Rectal smooth muscle tissue (tissue), 1 donor: ENCODE measurements around the gene SIAH1.
"Not testable (repeated sequence)": the region's sequence is repeated elsewhere in the genome, so short reads cannot be mapped to it uniquely, and the experiment has no call there.

Experiments used
- H3K27ac ChIP-seq: one replicate; pipeline ENCODE4 v1.7.0; 2013; ENCODE audit warnings: low read depth, low read length, inconsistent platforms
- H3K27me3 ChIP-seq: one replicate; pipeline ENCODE4 v1.7.0; 2013; ENCODE audit warnings: low read length; ENCODE audit not compliant: control insufficient read depth, insufficient read depth
- H3K36me3 ChIP-seq: one replicate; pipeline ENCODE4 v1.7.0; 2013; ENCODE audit warnings: low read length; ENCODE audit not compliant: control insufficient read depth, insufficient read depth
- H3K4me1 ChIP-seq: one replicate; pipeline ENCODE4 v1.7.0; 2013; ENCODE audit warnings: low read length; ENCODE audit not compliant: control insufficient read depth, insufficient read depth
- H3K4me3 ChIP-seq: one replicate; pipeline ENCODE4 v1.7.0; 2013; ENCODE audit warnings: low read length
- H3K9ac ChIP-seq: one replicate; pipeline ENCODE4 v1.7.0; 2013; ENCODE audit warnings: low read length

The SIAH1 gene

GRCh38 chr16:48354877-48355855 is 30.0 kb downstream of the SIAH1 start:
- peaks cover 15% of the 10 kb centered on the region for H3K36me3 ChIP-seq
- H3K27me3 ChIP-seq: no peaks in the 10 kb centered on the region
- no peaks in the 10 kb centered on the region for H3K4me1 ChIP-seq
- H3K27ac ChIP-seq: no peak overlapping the region
- H3K9ac ChIP-seq: no peak overlapping the region
- H3K4me3 ChIP-seq: no peak overlapping the region

DNA sequence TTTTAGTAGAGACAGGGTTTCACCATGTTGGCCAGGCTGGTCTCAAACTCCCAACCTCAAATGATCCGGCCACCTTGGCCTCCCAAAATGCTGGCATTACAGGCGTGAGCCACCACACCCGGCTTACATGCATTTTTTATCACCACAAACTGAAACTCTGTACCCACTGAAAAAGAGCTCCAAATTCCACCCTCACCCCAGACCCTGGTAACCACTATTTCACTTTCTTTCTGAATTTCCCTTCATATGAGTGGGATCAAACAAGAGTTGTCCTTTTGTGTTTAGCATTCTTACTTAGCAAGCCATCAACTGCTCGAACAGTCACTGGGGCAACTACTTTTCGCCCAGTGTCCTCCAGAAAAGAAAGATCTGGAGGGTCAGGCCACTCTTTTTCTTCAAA is 30.8 kb downstream of the SIAH1 start:
- not testable (repeated sequence) for H3K4me3 ChIP-seq, H3K9ac ChIP-seq, H3K27me3 ChIP-seq, H3K4me1 ChIP-seq, H3K27ac ChIP-seq
- H3K36me3 ChIP-seq: peaks cover 17% of the 10 kb centered on the region

DNA sequence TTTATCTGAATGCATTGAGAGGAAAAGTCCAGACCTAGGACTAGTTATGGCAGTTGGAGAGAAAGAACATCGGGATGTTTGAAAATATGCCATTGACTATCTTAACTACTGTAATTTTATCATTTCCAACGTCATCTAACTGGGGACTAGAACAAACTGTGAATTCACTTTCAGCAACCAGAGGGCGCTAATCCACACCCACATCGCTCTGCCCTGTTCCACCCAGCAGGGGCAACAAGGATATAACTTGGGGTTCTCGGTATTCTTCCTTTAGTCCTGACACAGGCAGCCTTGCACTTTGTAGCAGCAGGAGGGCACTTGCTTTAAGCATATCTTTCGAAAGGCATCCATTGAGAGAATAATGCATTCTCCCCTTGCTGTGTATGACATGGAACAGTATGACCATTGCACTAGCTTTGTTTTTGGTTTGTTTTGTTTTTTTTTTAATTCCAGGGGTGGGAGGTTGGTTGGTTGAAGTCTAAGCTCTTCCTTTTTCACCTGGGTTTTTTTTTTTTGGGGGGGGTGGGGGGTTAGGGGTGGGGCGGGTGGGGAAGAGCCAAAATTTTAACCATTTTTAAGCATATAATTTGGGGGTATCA is 31.5 kb downstream of the SIAH1 start:
- H3K36me3 ChIP-seq: peaks cover 17% of the 10 kb centered on the region
- no peak overlapping the region for H3K27ac ChIP-seq
- no peak overlapping the region for H3K9ac ChIP-seq

DNA sequence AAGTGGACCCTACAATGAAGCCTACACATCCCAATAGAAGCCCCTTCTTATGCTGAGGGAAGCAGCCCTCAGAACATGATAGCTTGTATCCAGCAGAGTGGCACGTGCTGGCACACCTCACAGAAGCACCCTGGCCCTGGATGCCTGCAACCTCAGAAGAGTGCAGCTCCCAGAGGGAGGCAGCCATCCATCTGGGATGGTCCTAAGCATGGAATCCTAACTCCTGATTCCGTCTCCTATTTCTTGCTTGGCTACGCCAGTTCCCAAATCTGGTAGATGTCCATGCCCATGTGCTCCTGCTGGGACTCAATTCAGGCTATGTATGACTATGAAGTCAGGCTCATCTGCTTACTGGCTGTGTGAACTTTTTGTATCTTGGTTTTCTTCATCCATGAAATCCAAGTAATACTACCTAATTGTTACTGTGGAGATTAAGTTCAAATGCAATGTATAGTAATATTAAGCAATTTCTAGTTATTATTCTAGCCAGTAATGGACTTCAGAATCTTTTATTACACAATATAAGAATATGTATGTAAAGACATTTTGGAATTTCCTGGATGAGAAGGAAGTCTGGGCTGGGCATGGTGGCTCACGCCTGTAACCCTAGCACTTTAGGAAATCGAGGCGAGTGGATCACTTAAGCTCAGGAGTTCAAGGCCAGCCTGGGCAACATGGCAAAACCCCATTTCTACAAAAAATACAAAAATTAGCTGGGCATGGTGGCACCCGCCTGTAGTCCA is 32.4 kb downstream of the SIAH1 start:
- H3K36me3 ChIP-seq: peaks cover 20% of the 10 kb centered on the region

More for the DNA sequence above, 31.5 kb downstream of the SIAH1 start:
- Histone ChIP-seq H3K27me3 (no peaks in the 10 kb centered on the region), H3K4me1 (no peaks in the 10 kb centered on the region), H3K4me3 (no peak overlapping the region)

DNA sequence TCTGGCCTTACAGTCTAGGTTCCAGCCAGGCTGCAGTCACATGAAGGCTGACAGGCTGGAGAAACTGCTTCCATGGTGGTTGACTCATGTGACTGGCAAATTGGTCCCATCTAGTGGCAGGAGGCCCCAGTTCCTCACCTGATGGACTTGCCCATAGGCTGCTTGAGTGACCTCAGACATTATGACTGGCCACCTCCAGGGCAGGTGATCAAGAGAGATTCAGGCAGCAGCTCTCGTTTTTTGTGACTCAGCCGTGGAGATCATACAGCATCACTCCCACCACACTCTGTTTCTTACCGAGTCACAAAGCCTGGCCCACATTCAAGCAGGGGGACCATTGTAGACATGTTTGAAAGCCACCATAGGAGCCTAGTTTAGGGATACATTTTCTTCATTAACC is 34.5 kb downstream of the SIAH1 start:
- H3K36me3 ChIP-seq: peaks cover 23% of the 10 kb centered on the region
- H3K27me3 ChIP-seq: no peaks in the 10 kb centered on the region
- no peak overlapping the region for H3K9ac ChIP-seq
- H3K4me3 ChIP-seq: no peak overlapping the region
- H3K4me1 ChIP-seq: no peaks in the 10 kb centered on the region
- H3K27ac ChIP-seq: no peak overlapping the region

More for the DNA sequence above, 32.4 kb downstream of the SIAH1 start:
- H3K27ac ChIP-seq: no peak overlapping the region
- no peaks in the 10 kb centered on the region for H3K4me1 ChIP-seq
- H3K9ac ChIP-seq: no peak overlapping the region
- H3K4me3 ChIP-seq: no peak overlapping the region
- H3K27me3 ChIP-seq: no peaks in the 10 kb centered on the region

DNA sequence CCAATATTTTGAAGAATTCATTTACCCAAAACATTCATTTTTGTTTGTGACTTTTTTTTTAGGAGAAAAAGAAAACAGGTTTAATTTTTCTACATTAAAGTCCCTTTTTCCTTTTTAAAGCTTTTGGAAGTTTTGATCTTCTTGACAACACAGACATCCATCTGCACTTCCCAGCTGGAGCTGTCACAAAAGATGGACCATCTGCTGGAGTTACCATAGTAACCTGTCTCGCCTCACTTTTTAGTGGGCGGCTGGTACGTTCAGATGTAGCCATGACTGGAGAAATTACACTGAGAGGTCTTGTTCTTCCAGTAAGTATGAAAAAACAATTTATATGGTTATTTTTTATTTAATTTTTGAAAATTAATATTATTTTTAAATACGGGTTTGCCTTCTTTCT is 37.2 kb downstream of the SIAH1 start:
- no peaks in the 10 kb centered on the region for H3K27me3 ChIP-seq
- H3K9ac ChIP-seq: no peak overlapping the region
- no peak overlapping the region for H3K4me3 ChIP-seq
- peaks cover 23% of the 10 kb centered on the region for H3K36me3 ChIP-seq
- no peak overlapping the region for H3K27ac ChIP-seq
- no peaks in the 10 kb centered on the region for H3K4me1 ChIP-seq

DNA sequence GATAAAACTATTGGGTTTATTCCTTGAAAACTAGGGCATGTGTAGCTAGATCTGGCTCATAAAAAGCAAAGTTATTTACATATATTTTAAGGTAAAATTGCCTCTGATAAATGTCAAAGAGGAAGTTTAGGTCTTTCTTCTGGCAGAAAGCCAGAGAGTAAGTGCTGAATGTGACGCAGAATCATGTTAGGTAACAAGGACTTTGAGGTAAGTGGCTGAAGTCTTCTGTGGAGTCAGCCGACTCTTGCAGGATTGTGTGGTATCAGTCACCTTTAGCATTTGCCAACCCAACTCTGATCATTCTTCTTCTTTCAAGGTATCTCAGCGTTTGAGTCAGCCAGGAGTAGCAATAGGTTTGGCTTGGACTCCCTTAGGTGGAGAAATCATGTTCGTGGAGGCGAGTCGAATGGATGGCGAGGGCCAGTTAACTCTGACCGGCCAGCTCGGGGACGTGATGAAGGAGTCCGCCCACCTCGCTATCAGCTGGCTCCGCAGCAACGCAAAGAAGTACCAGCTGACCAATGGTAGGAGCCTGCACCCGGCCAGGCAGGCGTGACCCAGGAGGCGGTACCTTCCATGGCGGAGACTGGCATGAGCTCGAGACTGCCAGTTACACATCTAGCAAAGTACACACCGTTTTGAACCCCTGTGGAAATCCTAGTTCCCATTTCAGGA is 37.9 kb downstream of the SIAH1 start:
- Histone ChIP-seq H3K4me3 (no peak overlapping the region), H3K36me3 (peaks cover 24% of the 10 kb centered on the region), H3K4me1 (no peaks in the 10 kb centered on the region), H3K27ac (no peak overlapping the region), H3K27me3 (no peaks in the 10 kb centered on the region), H3K9ac (no peak overlapping the region)

DNA sequence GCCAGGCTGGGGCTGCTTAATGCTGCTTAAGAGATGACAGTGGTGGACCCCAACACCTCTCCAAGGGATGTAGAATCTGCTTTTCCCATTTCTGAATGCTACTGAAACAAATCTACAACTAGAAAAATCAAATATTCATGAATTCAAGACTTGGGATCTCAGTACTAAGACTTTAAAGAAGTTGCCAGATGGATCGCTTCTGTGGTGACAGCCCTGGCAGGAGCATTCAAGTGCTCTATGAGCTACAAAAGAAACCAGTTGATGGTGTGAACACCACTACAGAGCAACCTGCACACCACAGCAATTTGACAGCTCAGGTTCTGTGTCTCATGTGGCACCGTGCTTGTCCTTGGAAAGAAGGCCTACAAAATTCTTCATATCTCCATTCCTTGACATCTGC is 42.6 kb downstream of the SIAH1 start:
- no peaks in the 10 kb centered on the region for H3K27me3 ChIP-seq

DNA sequence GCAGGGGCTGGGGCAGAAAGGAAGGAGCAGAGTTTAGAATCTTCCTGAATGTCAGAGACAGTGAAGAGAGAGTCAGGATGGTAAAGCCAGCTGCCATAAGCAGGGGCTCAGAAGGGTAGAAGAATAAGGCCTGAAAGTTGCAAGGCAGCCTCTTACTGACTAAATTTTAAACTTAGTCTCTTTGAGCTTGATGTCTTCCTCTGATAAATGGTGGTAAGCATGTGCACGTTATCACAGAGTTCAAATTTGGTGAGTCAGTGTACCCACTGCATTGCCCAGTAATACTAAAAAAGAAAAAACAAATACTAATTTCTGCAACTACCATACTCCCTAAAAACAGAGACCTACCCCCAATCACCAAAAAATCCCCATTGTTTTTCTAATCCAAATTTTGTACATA is 45.2 kb downstream of the SIAH1 start:
- no peaks in the 10 kb centered on the region for H3K27me3 ChIP-seq
- H3K4me3 ChIP-seq: no peak overlapping the region
- no peaks in the 10 kb centered on the region for H3K4me1 ChIP-seq
- H3K36me3 ChIP-seq: peaks cover 6% of the 10 kb centered on the region
- H3K27ac ChIP-seq: no peak overlapping the region
- H3K9ac ChIP-seq: no peak overlapping the region

More for the DNA sequence above, 42.6 kb downstream of the SIAH1 start:
- Histone ChIP-seq H3K27ac (no peak overlapping the region), H3K4me1 (no peaks in the 10 kb centered on the region), H3K4me3 (no peak overlapping the region), H3K36me3 (peaks cover 7% of the 10 kb centered on the region), H3K9ac (no peak overlapping the region)

DNA sequence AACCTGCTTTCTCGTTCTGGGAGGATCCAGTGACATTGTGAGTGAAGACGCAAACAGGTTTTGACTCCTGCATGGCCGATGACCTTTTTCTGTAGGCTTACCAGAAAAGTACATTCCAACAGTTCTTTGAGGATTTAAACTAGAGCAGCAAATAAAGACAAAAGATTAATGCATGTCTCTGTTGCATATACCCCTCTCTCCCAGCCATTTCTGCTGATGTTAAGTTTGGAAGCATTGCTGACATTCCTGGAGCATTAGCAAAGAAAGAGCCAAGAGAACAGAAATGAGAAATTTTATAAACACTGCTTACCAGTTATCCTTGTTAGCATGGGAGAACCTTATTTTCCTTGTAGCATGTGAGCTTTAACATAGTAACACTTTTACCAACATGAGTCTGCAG is 49.3 kb downstream of the SIAH1 start:
- Histone ChIP-seq H3K27me3 (no peaks in the 10 kb centered on the region), H3K9ac (no peak overlapping the region), H3K4me1 (no peaks in the 10 kb centered on the region), H3K27ac (no peak overlapping the region), H3K4me3 (no peak overlapping the region), H3K36me3 (peaks cover 10% of the 10 kb centered on the region)

- Histone ChIP-seq H3K4me1 (peaks cover 3% of the 10 kb centered on the region), H3K4me3 (no peak overlapping the region), H3K27me3 (no peaks in the 10 kb centered on the region), H3K9ac (no peak overlapping the region), H3K27ac (no peak overlapping the region), H3K36me3 (peaks cover 10% of the 10 kb centered on the region)
Measured at GRCh38 chr16:48334325-48334724, 50.9 kb downstream of the SIAH1 start.

DNA sequence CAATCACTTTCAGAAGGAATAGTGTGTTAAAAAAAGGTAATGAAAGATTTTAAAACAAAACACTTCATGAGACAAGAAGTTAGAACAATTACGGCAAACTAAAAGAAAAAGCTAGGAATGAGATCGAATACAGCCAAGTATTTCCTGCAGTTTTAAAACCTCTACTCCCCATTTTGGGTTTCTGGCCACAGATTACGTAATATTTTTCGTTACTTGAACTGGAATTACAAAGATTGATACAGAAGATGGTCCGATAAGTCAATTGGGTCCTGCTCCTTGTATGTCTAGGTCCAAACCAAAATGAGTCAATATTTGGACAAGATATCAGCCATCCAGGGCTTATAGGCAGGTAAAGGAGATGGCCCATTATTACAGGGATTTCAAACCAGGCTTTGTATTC is 52.2 kb downstream of the SIAH1 start:
- peaks cover 10% of the 10 kb centered on the region for H3K36me3 ChIP-seq
- H3K4me3 ChIP-seq: no peak overlapping the region
- H3K27ac ChIP-seq: no peak overlapping the region
- peaks cover 3% of the 10 kb centered on the region for H3K4me1 ChIP-seq
- no peaks in the 10 kb centered on the region for H3K27me3 ChIP-seq
- no peak overlapping the region for H3K9ac ChIP-seq
